ENCODE measurements around the gene CRCP. TPM values are rescaled to one million over a fixed set of nuclear protein-coding genes. Genes with fewer than 3 reads are reported as not detected.
A peak's percentile ranks its signal among the peaks of the same experiment; 100 is the strongest.

Gene CRCP
- total RNA-seq, 1 donor from 2014 or later, result 29.0 TPM

DNA sequence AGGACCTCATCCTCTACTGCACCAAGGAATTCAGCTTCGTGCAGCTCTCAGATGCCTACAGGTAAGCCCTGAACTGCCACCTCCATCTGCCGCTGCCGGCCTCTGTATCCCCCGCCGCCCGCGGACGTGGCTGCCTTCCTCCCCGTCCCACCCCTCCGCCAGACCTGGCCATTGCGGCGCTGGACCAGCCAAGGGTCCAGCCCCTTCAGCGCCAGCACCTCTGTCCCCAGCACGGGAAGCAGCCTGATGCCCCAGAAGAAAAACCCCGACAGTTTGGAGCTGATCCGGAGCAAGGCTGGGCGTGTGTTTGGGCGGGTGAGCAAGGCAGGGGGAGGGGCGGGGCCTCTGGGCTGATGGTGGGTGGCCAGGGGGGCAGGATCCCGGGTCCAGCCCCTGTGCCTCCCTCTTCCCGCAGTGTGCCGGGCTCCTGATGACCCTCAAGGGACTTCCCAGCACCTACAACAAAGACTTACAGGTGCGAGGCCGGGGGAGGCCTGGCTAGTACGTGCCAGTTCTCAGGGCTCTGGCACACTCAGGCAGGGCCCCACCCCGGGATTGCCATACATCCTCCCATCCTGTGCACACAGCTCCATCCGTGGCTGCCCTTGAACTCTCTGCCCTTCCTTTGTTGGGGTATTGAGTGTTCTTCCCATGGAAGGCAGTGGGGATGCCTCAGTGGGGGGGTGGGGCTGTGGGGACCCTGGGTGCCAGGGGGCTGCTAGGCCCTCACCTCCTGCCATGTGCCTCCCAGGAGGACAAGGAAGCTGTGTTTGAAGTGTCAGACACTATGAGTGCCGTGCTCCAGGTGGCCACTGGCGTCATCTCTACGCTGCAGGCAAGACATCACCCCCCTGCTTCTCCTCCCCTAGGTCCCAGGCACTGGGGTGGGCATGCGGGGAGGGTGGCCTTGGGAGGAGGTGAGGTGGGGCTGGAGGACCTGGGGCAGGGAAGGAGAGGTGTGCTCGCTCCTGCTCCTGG is 25.5 kb upstream of the CRCP start:
- Mint-ChIP-seq H3K27ac (no peak overlapping the region), H3K9me3 (no peaks in the 10 kb centered on the region), H3K4me3 (no peak overlapping the region), H3K4me1 (ENCODE audit: unreplicated experiment) (no peaks in the 10 kb centered on the region), H3K36me3 (no peaks in the 10 kb centered on the region), H3K27me3 (no peaks in the 10 kb centered on the region)
- DNase-seq (ENCODE audit: extremely low spot score, unreplicated experiment), result no peak
- TF ChIP-seq, protein P1, sequence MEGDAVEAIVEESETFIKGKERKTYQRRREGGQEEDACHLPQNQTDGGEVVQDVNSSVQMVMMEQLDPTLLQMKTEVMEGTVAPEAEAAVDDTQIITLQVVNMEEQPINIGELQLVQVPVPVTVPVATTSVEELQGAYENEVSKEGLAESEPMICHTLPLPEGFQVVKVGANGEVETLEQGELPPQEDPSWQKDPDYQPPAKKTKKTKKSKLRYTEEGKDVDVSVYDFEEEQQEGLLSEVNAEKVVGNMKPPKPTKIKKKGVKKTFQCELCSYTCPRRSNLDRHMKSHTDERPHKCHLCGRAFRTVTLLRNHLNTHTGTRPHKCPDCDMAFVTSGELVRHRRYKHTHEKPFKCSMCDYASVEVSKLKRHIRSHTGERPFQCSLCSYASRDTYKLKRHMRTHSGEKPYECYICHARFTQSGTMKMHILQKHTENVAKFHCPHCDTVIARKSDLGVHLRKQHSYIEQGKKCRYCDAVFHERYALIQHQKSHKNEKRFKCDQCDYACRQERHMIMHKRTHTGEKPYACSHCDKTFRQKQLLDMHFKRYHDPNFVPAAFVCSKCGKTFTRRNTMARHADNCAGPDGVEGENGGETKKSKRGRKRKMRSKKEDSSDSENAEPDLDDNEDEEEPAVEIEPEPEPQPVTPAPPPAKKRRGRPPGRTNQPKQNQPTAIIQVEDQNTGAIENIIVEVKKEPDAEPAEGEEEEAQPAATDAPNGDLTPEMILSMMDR (conservative IDR thresholded peaks at IDR 0.05), result no peak

DNA sequence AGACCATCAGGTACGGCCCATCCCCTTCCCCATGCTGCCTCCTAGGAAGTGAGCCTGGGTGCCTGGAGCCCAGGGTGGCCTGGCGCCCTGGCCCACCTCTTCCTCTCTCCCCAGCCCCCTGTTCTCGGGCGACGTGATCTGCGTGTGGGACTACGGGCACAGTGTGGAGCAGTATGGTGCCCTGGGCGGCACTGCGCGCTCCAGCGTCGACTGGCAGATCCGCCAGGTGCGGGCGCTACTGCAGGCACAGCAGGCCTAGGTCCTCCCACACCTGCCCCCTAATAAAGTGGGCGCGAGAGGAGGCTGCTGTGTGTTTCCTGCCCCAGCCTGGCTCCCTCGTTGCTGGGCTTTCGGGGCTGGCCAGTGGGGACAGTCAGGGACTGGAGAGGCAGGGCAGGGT is 22.0 kb upstream of the CRCP start:
- H3K27me3 Mint-ChIP-seq, result no peaks in the 10 kb centered on the region
- no peaks in the 10 kb centered on the region for H3K36me3 Mint-ChIP-seq
- H3K9me3 Mint-ChIP-seq, result no peaks in the 10 kb centered on the region
- TF ChIP-seq, protein P1 (conservative IDR thresholded peaks at IDR 0.05), result no peak
- no peak overlapping the region for H3K27ac Mint-ChIP-seq
- H3K4me1 Mint-ChIP-seq (ENCODE audit: unreplicated experiment), result no peaks in the 10 kb centered on the region
- DNase-seq (ENCODE audit: extremely low spot score, unreplicated experiment), result no peak
- no peak overlapping the region for H3K4me3 Mint-ChIP-seq

- no peak for DNase-seq (ENCODE audit: extremely low spot score, unreplicated experiment)
- Mint-ChIP-seq H3K36me3 (no peaks in the 10 kb centered on the region), H3K4me3 (no peak overlapping the region), H3K27ac (no peak overlapping the region), H3K4me1 (ENCODE audit: unreplicated experiment) (peaks cover 5% of the 10 kb centered on the region), H3K27me3 (no peaks in the 10 kb centered on the region), H3K9me3 (no peaks in the 10 kb centered on the region)
- TF ChIP-seq, protein P1 (conservative IDR thresholded peaks at IDR 0.05), result no peak
These were observed 19.6 kb upstream of the CRCP start for GRCh38 chr7:66095010-66095409.

DNA sequence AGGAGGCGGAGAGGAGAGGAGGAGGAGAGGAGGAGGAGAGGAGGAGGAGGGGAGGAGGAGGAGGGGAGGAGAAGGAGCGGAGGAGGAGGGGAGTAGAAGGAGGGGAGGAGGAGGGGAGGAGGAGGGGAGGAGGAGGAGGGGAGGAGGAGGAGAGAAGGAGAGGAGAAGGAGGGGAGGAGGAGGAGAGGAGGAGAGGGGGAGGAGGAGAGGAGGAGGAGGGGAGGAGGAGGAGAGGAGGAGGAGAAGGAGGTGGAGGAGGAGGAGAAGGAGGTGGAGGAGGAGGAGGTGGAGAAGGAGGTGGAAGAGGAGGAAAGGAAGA is 15.5 kb upstream of the CRCP start:
- H3K27ac Mint-ChIP-seq, result no peak overlapping the region
- DNase-seq (ENCODE audit: extremely low spot score, unreplicated experiment), result no peak
- TF ChIP-seq, protein P1 (conservative IDR thresholded peaks at IDR 0.05), result no peak
- no peaks in the 10 kb centered on the region for H3K27me3 Mint-ChIP-seq
- H3K36me3 Mint-ChIP-seq, result no peaks in the 10 kb centered on the region
- H3K9me3 Mint-ChIP-seq, result no peaks in the 10 kb centered on the region
- H3K4me1 Mint-ChIP-seq (ENCODE audit: unreplicated experiment), result peaks cover 9% of the 10 kb centered on the region
- H3K4me3 Mint-ChIP-seq, result no peak overlapping the region

- H3K4me3 Mint-ChIP-seq, result peak overlapping the region; percentile 89
- H3K27ac Mint-ChIP-seq, result peak overlapping the region; percentile 92
- TF ChIP-seq, protein P1 (conservative IDR thresholded peaks at IDR 0.05), result no peak
- peaks cover 9% of the 10 kb centered on the region for H3K4me1 Mint-ChIP-seq (ENCODE audit: unreplicated experiment)
- no peak for DNase-seq (ENCODE audit: extremely low spot score, unreplicated experiment)
- no peaks in the 10 kb centered on the region for H3K27me3 Mint-ChIP-seq
- H3K36me3 Mint-ChIP-seq, result no peaks in the 10 kb centered on the region
- H3K9me3 Mint-ChIP-seq, result no peaks in the 10 kb centered on the region
These were observed 14.9 kb upstream of the CRCP start for GRCh38 chr7:66099551-66100407.

Measured in type B pancreatic cell (in vitro differentiated cells).